Naive thymus-derived CD4-positive, alpha-beta T cell (primary cell): Measurements from ENCODE around the gene CLCN5. TPM values are rescaled to one million over a fixed set of nuclear protein-coding genes. Genes with fewer than 3 reads are reported as not detected.

Experiments used
- ATAC-seq: fragments of 150-1000 bp; cut with Tn5 transposase; 2 replicates; pipeline ENCODE4 v1.10.0; 2021; ENCODE audit warnings: mild to moderate bottlenecking, moderate library complexity
- CTCF ChIA-PET: fragments of 350-600 bp; sonication (Branson Sonifier 250); formaldehyde crosslinking; loops from one replicate; lab custom pipeline; 2021; ENCODE audit warnings: antibody characterized with exemption; lab: Charles Lee
- POLR2A ChIA-PET: fragments of 350-600 bp; sonication (Branson Sonifier 250); formaldehyde crosslinking; loops from one replicate; lab custom pipeline; 2021; ENCODE audit warnings: antibody characterized with exemption, inconsistent platforms; lab: Charles Lee
- DNase-seq, 9 donors: peaks; one replicate each; pipeline versions ENCODE4 v3.0.0 to v3.0.0-alpha.2; 2020 to 2022; ENCODE audit warnings: mixed read lengths in 1 of 9
- H3K27ac ChIP-seq: one replicate; pipeline ENCODE4 v1.7.0; 2013; ENCODE audit warnings: mild to moderate bottlenecking, low read depth, low read length, moderate library complexity
- H3K27me3 ChIP-seq, 2 donors: one replicate each; pipeline ENCODE4 v1.7.0; 2013; ENCODE audit warnings: low read length in 2 of 2, mild to moderate bottlenecking in 2 of 2, moderate library complexity in 2 of 2; ENCODE audit not compliant: control insufficient read depth in 2 of 2, insufficient read depth in 2 of 2
- H3K36me3 ChIP-seq, 3 experiments: 1 replicate in 2 of 3; 2 replicates in 1 of 3; pipeline ENCODE4 v1.7.0; 2013; ENCODE audit warnings: low read length in 3 of 3, mild to moderate bottlenecking in 3 of 3, moderate library complexity in 1 of 3; ENCODE audit not compliant: insufficient read depth in 3 of 3, control insufficient read depth in 2 of 3
- H3K4me1 ChIP-seq, 2 donors: one replicate each; pipeline ENCODE4 v1.7.0; 2013; ENCODE audit warnings: low read length in 2 of 2, mild to moderate bottlenecking in 2 of 2, moderate library complexity in 1 of 2; ENCODE audit not compliant: control insufficient read depth in 2 of 2, insufficient read depth in 2 of 2
- H3K4me3 ChIP-seq: 2 replicates; pipeline ENCODE4 v1.7.0; 2013; ENCODE audit warnings: mild to moderate bottlenecking, low read length
- H3K9me3 ChIP-seq, 3 experiments: 1 replicate in 2 of 3; 2 replicates in 1 of 3; pipeline ENCODE4 v1.7.0; 2013; ENCODE audit warnings: low read length in 3 of 3; ENCODE audit not compliant: control insufficient read depth in 2 of 3
- H3K27ac Mint-ChIP-seq, 9 donors: one replicate each; pipeline ENCODE4 v1.8.0; 2020 to 2022; ENCODE audit warnings: mixed read lengths in 9 of 9, mild to moderate bottlenecking in 8 of 9, moderate library complexity in 5 of 9, inconsistent platforms in 2 of 9
- H3K27me3 Mint-ChIP-seq, 5 donors: one replicate each; pipeline ENCODE4 v1.8.0; 2021 to 2022; ENCODE audit warnings: mixed read lengths in 5 of 5, mild to moderate bottlenecking in 1 of 5
- H3K36me3 Mint-ChIP-seq, 5 donors: one replicate each; pipeline ENCODE4 v1.8.0; 2020 to 2022; ENCODE audit warnings: mixed read lengths in 5 of 5, mild to moderate bottlenecking in 3 of 5, inconsistent platforms in 1 of 5
- H3K4me1 Mint-ChIP-seq, 7 donors: one replicate each; pipeline ENCODE4 v1.8.0; 2020 to 2022; ENCODE audit warnings: mixed read lengths in 7 of 7, mild to moderate bottlenecking in 3 of 7, inconsistent platforms in 1 of 7
- H3K4me3 Mint-ChIP-seq, 10 donors: one replicate each; pipeline ENCODE4 v1.8.0; 2020 to 2022; ENCODE audit warnings: mild to moderate bottlenecking in 10 of 10, mixed read lengths in 10 of 10, moderate library complexity in 6 of 10, inconsistent platforms in 2 of 10
- H3K9me3 Mint-ChIP-seq, 11 donors: one replicate each; pipeline ENCODE4 v1.8.0; 2020 to 2022; ENCODE audit warnings: mixed read lengths in 11 of 11, mild to moderate bottlenecking in 4 of 11, inconsistent platforms in 1 of 11, moderate library complexity in 1 of 11
- intact Hi-C, 2 donors: fragments of 100-400 bp; cut with micrococcal nuclease; formaldehyde crosslinking; loops; one replicate each; pipeline ENCODE4 v1.15.1; 2023
- polyA plus RNA-seq, 2 donors: library from polyadenylated mRNA; unstranded; fragments of 300-500 nt; fragmentation: Illumina TruSeq; gene quantifications; one replicate each; pipeline ENCODE4 v1.2.3, GENCODE V29; 2021
- total RNA-seq, 6 experiments: library from RNA in 5 of 6; stranded (reverse) in 5 of 6; gene quantifications; 1 replicate in 5 of 6; 2 replicates in 1 of 6; pipeline ENCODE4 v1.2.3 and lab custom pipeline; 2021 to 2026

The CLCN5 gene
- total and polyA plus RNA-seq, 7 experiments from 2014 or later = 0.50 to 3.9 (median 3.7) TPM

DNA sequence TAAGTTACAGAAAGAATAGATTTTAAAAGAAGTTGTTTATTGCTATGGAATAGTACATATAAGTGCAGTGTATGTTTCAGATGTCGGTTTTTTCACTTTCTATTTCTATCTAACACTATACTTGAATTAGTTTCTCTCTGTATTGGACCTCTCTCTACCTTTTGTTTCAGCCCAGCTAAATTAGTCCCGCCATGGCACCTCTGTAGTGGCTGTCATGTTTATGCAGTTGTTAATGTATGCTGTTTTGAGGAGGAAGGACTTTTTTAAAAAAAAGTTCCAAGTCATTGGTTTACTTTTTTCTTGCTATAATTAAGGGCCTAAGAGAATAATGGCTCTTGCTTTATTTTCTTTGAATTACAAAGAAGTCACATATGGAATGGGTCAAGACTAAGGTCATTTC, 160.3 kb downstream of the CLCN5 start:
- H3K27me3 ChIP-seq = no peaks in the 10 kb centered on the region
- Mint-ChIP-seq H3K27me3 (no peaks in the 10 kb centered on the region), H3K4me1 (peaks cover 0 to 5% (median 0%) of the 10 kb centered on the region in 7 donors), H3K4me3 (no peak overlapping the region), H3K27ac (no peak overlapping the region), H3K36me3 (no peaks in the 10 kb centered on the region), H3K9me3 (peaks cover 0 to 2% (median 0%) of the 10 kb centered on the region in 11 donors)
- no peak overlapping the region for H3K27ac ChIP-seq
- ATAC-seq (no peak), DNase-seq (no peak)
- no peak overlapping the region for H3K4me3 ChIP-seq
- H3K4me1 ChIP-seq = no peaks in the 10 kb centered on the region
- H3K36me3 ChIP-seq = no peaks in the 10 kb centered on the region
- POLR2A ChIA-PET = no interaction called here
- no peaks in the 10 kb centered on the region for H3K9me3 ChIP-seq
- CTCF ChIA-PET = no interaction called here
- intact Hi-C loops = no loop called here

GRCh38 chrX:50088645-50089044, 166.2 kb downstream of the CLCN5 start:
- no peaks in the 10 kb centered on the region for H3K9me3 ChIP-seq
- no peaks in the 10 kb centered on the region for H3K9me3 Mint-ChIP-seq
- H3K27me3 Mint-ChIP-seq = no peaks in the 10 kb centered on the region
- DNase-seq (no peak), ATAC-seq (no peak)
- no peaks in the 10 kb centered on the region for H3K36me3 ChIP-seq
- intact Hi-C loops = no loop called here
- no peak overlapping the region for H3K4me3 Mint-ChIP-seq
- ChIA-PET CTCF (no interaction called here), POLR2A (no interaction called here)
- peaks cover 0 to 6% (median 0%) of the 10 kb centered on the region in 5 donors for H3K36me3 Mint-ChIP-seq
- no peak overlapping the region for H3K27ac Mint-ChIP-seq
- no peaks in the 10 kb centered on the region for H3K27me3 ChIP-seq
- no peak overlapping the region for H3K4me3 ChIP-seq
- no peak overlapping the region for H3K27ac ChIP-seq
- H3K4me1 ChIP-seq = no peaks in the 10 kb centered on the region
- no peaks in the 10 kb centered on the region for H3K4me1 Mint-ChIP-seq

- ATAC-seq = no peak
- DNase-seq = no peak
- H3K27ac Mint-ChIP-seq = no peak overlapping the region
- no peaks in the 10 kb centered on the region for H3K27me3 Mint-ChIP-seq
- no peaks in the 10 kb centered on the region for H3K36me3 ChIP-seq
- H3K4me3 ChIP-seq = no peak overlapping the region
- H3K27ac ChIP-seq = no peak overlapping the region
- CTCF ChIA-PET = no interaction called here
- intact Hi-C loops = no loop called here
- POLR2A ChIA-PET = no interaction called here
- H3K9me3 ChIP-seq = no peaks in the 10 kb centered on the region
- no peaks in the 10 kb centered on the region for H3K27me3 ChIP-seq
- no peaks in the 10 kb centered on the region for H3K9me3 Mint-ChIP-seq
- H3K4me1 Mint-ChIP-seq = no peaks in the 10 kb centered on the region
- H3K4me3 Mint-ChIP-seq = no peak overlapping the region
- H3K4me1 ChIP-seq = no peaks in the 10 kb centered on the region
- H3K36me3 Mint-ChIP-seq = peaks cover 0 to 6% (median 0%) of the 10 kb centered on the region in 5 donors
Observed at GRCh38 chrX:50093625-50094024, 171.2 kb downstream of the CLCN5 start.

GRCh38 chrX:50097071-50097470, 174.7 kb downstream of the CLCN5 start:
- intact Hi-C loops = no loop called here

DNA sequence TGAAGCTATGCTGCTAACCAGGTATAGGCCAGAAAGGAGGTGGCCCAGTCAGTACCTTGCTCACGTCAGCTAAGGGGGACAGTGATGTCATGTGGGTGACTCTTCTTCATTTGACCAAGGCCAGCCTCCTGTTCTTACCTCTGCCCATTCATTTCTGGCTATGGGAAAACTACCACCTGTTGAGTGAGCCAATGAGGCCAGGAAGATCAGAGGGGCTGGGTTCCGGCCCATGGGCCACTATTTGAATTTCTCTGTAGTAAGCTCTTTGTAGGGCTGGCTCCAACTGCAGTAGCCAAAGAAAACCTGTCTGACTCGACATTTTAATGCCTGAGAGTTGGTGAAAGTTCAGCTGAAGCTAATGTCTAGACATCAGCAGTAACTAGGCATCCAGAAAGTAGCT, 175.8 kb downstream of the CLCN5 start:
- Mint-ChIP-seq H3K27me3 (no peaks in the 10 kb centered on the region), H3K36me3 (no peaks in the 10 kb centered on the region), H3K9me3 (no peaks in the 10 kb centered on the region), H3K27ac (no peak overlapping the region), H3K4me3 (no peak overlapping the region), H3K4me1 (peaks cover 0 to 2% (median 0%) of the 10 kb centered on the region in 7 donors)
- no peak overlapping the region for H3K27ac ChIP-seq
- H3K9me3 ChIP-seq = no peaks in the 10 kb centered on the region
- no peaks in the 10 kb centered on the region for H3K4me1 ChIP-seq
- DNase-seq (no peak), ATAC-seq (no peak)
- CTCF ChIA-PET = no interaction called here
- no peak overlapping the region for H3K4me3 ChIP-seq
- intact Hi-C loops = no loop called here
- POLR2A ChIA-PET = no interaction called here
- no peaks in the 10 kb centered on the region for H3K27me3 ChIP-seq
- no peaks in the 10 kb centered on the region for H3K36me3 ChIP-seq

More at GRCh38 chrX:50097071-50097470, 174.7 kb downstream of the CLCN5 start:
- ChIA-PET POLR2A (no interaction called here), CTCF (no interaction called here)
- ATAC-seq = no peak
- H3K36me3 ChIP-seq = no peaks in the 10 kb centered on the region
- no peaks in the 10 kb centered on the region for H3K9me3 Mint-ChIP-seq
- no peaks in the 10 kb centered on the region for H3K27me3 ChIP-seq
- H3K4me1 ChIP-seq = no peaks in the 10 kb centered on the region
- peaks cover 0 to 2% (median 0%) of the 10 kb centered on the region in 7 donors for H3K4me1 Mint-ChIP-seq
- no peak for DNase-seq
- no peaks in the 10 kb centered on the region for H3K27me3 Mint-ChIP-seq
- H3K27ac Mint-ChIP-seq = no peak overlapping the region
- H3K27ac ChIP-seq = no peak overlapping the region
- H3K36me3 Mint-ChIP-seq = no peaks in the 10 kb centered on the region
- H3K4me3 Mint-ChIP-seq = no peak overlapping the region
- no peak overlapping the region for H3K4me3 ChIP-seq
- H3K9me3 ChIP-seq = no peaks in the 10 kb centered on the region

GRCh38 chrX:50098749-50099148, 176.4 kb downstream of the CLCN5 start:
- no peak for DNase-seq
- Histone ChIP-seq H3K4me1 (no peaks in the 10 kb centered on the region), H3K4me3 (no peak overlapping the region), H3K27ac (no peak overlapping the region), H3K27me3 (no peaks in the 10 kb centered on the region), H3K9me3 (no peaks in the 10 kb centered on the region), H3K36me3 (no peaks in the 10 kb centered on the region)
- Mint-ChIP-seq H3K36me3 (no peaks in the 10 kb centered on the region), H3K4me1 (peaks cover 0 to 4% (median 0%) of the 10 kb centered on the region in 7 donors), H3K27ac (no peak overlapping the region), H3K4me3 (no peak overlapping the region), H3K27me3 (no peaks in the 10 kb centered on the region), H3K9me3 (no peaks in the 10 kb centered on the region)
- ChIA-PET POLR2A (no interaction called here), CTCF (no interaction called here)
- no peak for ATAC-seq
- intact Hi-C loops = no loop called here

DNA sequence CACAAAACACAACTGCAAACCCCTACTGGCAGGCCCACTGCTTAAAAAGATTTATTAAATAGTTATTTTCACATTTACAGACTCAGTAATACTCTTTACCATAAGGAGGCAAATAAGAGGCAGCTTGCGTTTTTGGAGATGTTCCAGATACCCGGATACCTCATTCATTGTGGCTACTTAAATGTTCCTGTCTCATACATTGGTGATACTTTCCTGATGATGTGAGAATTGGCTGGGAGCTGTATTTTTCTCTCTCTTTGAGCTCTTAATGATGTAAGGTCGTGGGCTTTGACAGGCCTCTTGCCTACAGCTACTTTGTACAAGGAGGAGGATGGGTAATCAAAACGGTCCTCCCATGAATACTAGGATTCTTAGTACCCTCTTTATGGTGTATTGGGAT, 176.9 kb downstream of the CLCN5 start:
- Histone ChIP-seq H3K4me1 (no peaks in the 10 kb centered on the region), H3K27ac (no peak overlapping the region), H3K27me3 (no peaks in the 10 kb centered on the region), H3K9me3 (no peaks in the 10 kb centered on the region), H3K36me3 (no peaks in the 10 kb centered on the region), H3K4me3 (no peak overlapping the region)
- Mint-ChIP-seq H3K4me1 (peaks cover 0 to 4% (median 0%) of the 10 kb centered on the region in 7 donors), H3K36me3 (no peaks in the 10 kb centered on the region), H3K9me3 (no peaks in the 10 kb centered on the region), H3K4me3 (no peak overlapping the region), H3K27ac (no peak overlapping the region), H3K27me3 (no peaks in the 10 kb centered on the region)
- no peak for DNase-seq
- CTCF ChIA-PET = no interaction called here
- POLR2A ChIA-PET = no interaction called here
- intact Hi-C loops = no loop called here
- ATAC-seq = no peak
